Urinary bladder (tissue), 4 donors: Measurements from ENCODE around the gene DNAJB8. TPM values are rescaled to one million over a fixed set of nuclear protein-coding genes. Genes with fewer than 3 reads are reported as not detected.

Source experiments
- DNase-seq: peaks from one replicate; pipeline ENCODE4 v3.0.0-alpha.2; 2015; ENCODE audit errors: extremely low spot score
- H3K27ac ChIP-seq: one replicate; pipeline ENCODE4 v1.5.1; 2013; ENCODE audit warnings: low read depth, mild to moderate bottlenecking, moderate library complexity
- H3K36me3 ChIP-seq: one replicate; pipeline ENCODE4 v1.6.1; 2013; ENCODE audit warnings: mild to moderate bottlenecking, moderate library complexity; ENCODE audit not compliant: insufficient read depth
- H3K4me1 ChIP-seq: one replicate; pipeline ENCODE4 v1.6.1; 2013; ENCODE audit warnings: mild to moderate bottlenecking, moderate library complexity; ENCODE audit not compliant: insufficient read depth
- H3K4me3 ChIP-seq: one replicate; pipeline ENCODE4 v1.5.1; 2013; ENCODE audit warnings: low read depth, low read length
- WGBS: extraction: QIAGEN DNeasy Blood & Tissue Kit; methylation state at CpG from one replicate; pipeline ENCODE4 v1.1.7; 2013; 5-methylcytosine and 5-hydroxymethylcytosine counted together
- polyA plus RNA-seq: library from polyadenylated mRNA; stranded (reverse); fragments of 200-250 nt; gene quantifications from one replicate; pipeline ENCODE4 v1.2.3, GENCODE V29; 2013
- total RNA-seq: library from RNA; depleted of rRNA; stranded (reverse); fragments of >200 nt; gene quantifications from one replicate; pipeline ENCODE4 v1.2.3, GENCODE V29; 2014
- donor health status: healthy with polysubstance abuse.
- donor health status: healthy.

The DNAJB8 gene
- total and polyA plus RNA-seq, 2 donors, result not detected

- 90% methylated on average over 9 of the region's 9 CpGs for WGBS
- no peak for DNase-seq
- Histone ChIP-seq H3K27ac (no peak overlapping the region), H3K36me3 (no peaks in the 10 kb centered on the region), H3K4me3 (no peak overlapping the region), H3K4me1 (no peaks in the 10 kb centered on the region)
Observed at GRCh38 chr3:128452120-128452519, 14.6 kb downstream of the DNAJB8 start.

- H3K36me3 ChIP-seq, result no peaks in the 10 kb centered on the region
- H3K4me3 ChIP-seq, result no peak overlapping the region
- WGBS, result 84% methylated on average over 6 of the region's 6 CpGs
- H3K27ac ChIP-seq, result no peak overlapping the region
- no peaks in the 10 kb centered on the region for H3K4me1 ChIP-seq
- no peak for DNase-seq
Observed at GRCh38 chr3:128449111-128449638, 17.5 kb downstream of the DNAJB8 start.

DNA sequence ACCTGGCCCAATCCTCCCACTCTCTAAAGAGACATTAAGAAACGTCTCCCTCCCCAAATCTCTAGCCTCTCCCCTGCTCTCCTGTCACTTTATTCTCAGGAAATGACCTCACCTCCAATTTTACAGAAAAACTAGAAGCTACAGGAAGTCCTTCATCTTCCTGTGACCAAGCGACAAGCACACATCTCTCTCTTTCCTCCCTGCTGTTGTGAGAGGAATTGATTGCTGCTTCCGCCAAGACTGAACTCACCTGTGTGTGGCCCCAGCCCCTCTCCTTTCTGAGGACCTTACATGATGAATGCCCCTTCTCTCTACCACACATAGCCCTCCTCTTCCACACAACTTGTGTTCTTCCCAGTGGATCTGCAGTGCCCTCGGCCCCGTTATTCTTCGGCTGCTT is 18.2 kb downstream of the DNAJB8 start:
- H3K27ac ChIP-seq, result no peak overlapping the region
- H3K36me3 ChIP-seq, result no peaks in the 10 kb centered on the region
- 67% methylated on average over 6 of the region's 6 CpGs for WGBS
- no peak overlapping the region for H3K4me3 ChIP-seq
- DNase-seq, result no peak
- no peaks in the 10 kb centered on the region for H3K4me1 ChIP-seq

GRCh38 chr3:128447561-128448013 is 19.1 kb downstream of the DNAJB8 start:
- 94% methylated on average over 3 of the region's 3 CpGs for WGBS
- DNase-seq, result no peak
- Histone ChIP-seq H3K4me1 (no peaks in the 10 kb centered on the region), H3K36me3 (no peaks in the 10 kb centered on the region), H3K27ac (no peak overlapping the region), H3K4me3 (no peak overlapping the region)

DNA sequence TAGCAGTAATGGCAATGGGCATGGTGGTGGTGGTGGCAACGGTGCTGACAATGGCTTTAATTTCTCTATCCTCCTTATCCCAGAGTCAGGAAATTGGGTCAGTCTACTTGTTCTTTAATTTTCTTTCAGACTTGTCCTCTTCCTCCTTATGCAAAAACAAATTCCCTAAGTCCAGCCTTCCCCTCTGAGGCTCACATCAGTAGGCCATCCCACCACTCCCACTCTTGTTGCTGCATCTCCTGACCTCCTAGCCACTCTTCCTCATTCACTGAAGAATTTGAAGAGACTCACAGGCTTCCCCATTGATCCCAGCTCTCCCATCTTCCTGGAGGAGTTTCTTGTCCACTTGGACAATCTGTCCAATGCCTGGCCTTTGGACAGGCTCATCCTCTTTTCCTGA is 19.9 kb downstream of the DNAJB8 start:
- H3K36me3 ChIP-seq, result no peaks in the 10 kb centered on the region
- no peak overlapping the region for H3K4me3 ChIP-seq
- WGBS, result 94% methylated on average over 1 of the region's 1 CpG
- no peaks in the 10 kb centered on the region for H3K4me1 ChIP-seq
- DNase-seq, result no peak
- no peak overlapping the region for H3K27ac ChIP-seq

GRCh38 chr3:128445357-128445756 is 21.3 kb downstream of the DNAJB8 start:
- no peak for DNase-seq
- H3K36me3 ChIP-seq, result no peaks in the 10 kb centered on the region
- H3K4me3 ChIP-seq, result no peak overlapping the region
- H3K4me1 ChIP-seq, result no peaks in the 10 kb centered on the region
- 83% methylated on average over 1 of the region's 1 CpG for WGBS
- no peak overlapping the region for H3K27ac ChIP-seq

GRCh38 chr3:128443771-128444170 is 22.9 kb downstream of the DNAJB8 start:
- Histone ChIP-seq H3K4me3 (no peak overlapping the region), H3K36me3 (no peaks in the 10 kb centered on the region), H3K27ac (no peak overlapping the region), H3K4me1 (no peaks in the 10 kb centered on the region)
- 65% methylated on average over 3 of the region's 3 CpGs for WGBS
- DNase-seq, result no peak

- 83% methylated on average over 6 of the region's 6 CpGs for WGBS
Observed at GRCh38 chr3:128442949-128443348, 23.7 kb downstream of the DNAJB8 start.

DNA sequence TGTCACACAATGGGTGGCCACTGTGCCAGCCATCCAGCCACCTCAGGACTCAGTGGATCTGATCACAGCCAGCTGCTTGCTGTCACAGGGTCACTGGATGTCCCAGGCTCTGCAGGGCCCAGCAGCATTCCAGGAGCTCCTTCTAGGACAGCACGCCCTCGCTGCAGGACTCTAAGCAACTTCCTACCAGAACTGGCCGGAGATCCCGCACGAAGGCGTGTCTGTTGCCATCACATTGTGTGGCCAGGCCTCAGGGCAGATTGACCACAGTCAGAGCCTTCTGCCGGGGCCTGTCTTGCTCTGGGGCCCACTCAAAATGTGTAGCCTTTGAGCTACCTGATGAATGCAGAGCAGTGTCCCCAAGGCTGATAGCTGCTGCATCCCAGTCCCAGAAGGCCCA is 24.6 kb downstream of the DNAJB8 start:
- no peak overlapping the region for H3K4me3 ChIP-seq
- WGBS, result 85% methylated on average over 7 of the region's 7 CpGs
- no peaks in the 10 kb centered on the region for H3K36me3 ChIP-seq
- H3K27ac ChIP-seq, result no peak overlapping the region
- no peaks in the 10 kb centered on the region for H3K4me1 ChIP-seq
- no peak for DNase-seq

More at GRCh38 chr3:128442949-128443348, 23.7 kb downstream of the DNAJB8 start:
- Histone ChIP-seq H3K4me1 (no peaks in the 10 kb centered on the region), H3K4me3 (no peak overlapping the region), H3K27ac (no peak overlapping the region), H3K36me3 (no peaks in the 10 kb centered on the region)
- no peak for DNase-seq

GRCh38 chr3:128439226-128439625 is 27.5 kb downstream of the DNAJB8 start:
- WGBS, result 67% methylated on average over 3 of the region's 3 CpGs
- H3K27ac ChIP-seq, result no peak overlapping the region
- H3K4me3 ChIP-seq, result no peak overlapping the region
- no peaks in the 10 kb centered on the region for H3K4me1 ChIP-seq
- no peak for DNase-seq
- no peaks in the 10 kb centered on the region for H3K36me3 ChIP-seq

DNA sequence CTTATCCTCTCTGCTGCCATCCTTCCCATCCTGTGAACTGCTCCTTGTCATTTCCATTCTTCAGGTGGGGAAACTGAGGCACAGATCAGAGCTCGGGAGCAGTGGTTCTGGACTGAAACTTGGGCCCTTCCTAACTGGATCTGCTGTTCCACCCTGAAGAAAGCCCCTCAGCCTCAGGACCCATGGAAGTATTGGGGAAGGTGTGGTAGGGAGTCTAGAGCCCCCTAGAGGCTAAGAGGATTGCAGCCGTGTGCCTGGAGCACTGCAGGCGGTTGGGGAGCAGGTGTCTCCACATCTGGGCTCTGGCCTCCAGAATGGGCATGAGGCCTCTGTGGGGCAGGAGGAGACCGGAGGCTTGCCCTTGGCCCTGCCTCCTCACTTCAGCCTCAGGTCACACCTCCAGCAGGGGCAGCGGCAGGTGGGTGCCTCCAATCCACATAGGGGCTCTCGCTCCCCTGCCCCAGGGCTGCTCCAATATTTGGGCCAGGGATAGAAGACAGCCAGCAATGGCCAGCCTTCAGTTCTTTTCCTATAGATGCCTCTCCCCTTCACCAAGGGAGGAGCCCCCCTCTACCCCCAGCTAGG is 28.1 kb downstream of the DNAJB8 start:
- WGBS, result 69% methylated on average over 6 of the region's 6 CpGs
- no peaks in the 10 kb centered on the region for H3K4me1 ChIP-seq
- no peak for DNase-seq
- H3K36me3 ChIP-seq, result no peaks in the 10 kb centered on the region
- H3K4me3 ChIP-seq, result no peak overlapping the region
- no peak overlapping the region for H3K27ac ChIP-seq

DNA sequence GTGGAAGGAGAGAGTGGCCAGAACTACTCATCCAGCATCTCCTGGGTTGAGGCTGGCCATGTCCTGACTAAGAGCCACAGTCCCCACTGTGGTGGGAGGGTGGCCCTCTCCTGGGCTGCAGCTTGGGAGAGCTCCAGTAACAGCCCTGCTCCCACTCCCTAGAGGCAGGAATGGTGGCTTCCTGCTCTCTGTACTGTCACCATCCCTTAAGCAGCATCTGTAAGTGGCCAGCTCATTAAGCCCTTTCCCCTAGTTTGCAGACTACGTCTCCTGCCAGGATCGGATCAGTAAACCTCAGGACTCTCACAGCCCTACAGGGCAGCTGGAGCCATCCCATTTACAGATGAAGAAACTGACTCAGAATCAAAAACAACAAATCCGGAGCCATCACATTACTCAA is 30.5 kb downstream of the DNAJB8 start:
- DNase-seq, result no peak
- Histone ChIP-seq H3K36me3 (no peaks in the 10 kb centered on the region), H3K27ac (no peak overlapping the region), H3K4me1 (no peaks in the 10 kb centered on the region), H3K4me3 (no peak overlapping the region)
- WGBS, result 79% methylated on average over 3 of the region's 3 CpGs

DNA sequence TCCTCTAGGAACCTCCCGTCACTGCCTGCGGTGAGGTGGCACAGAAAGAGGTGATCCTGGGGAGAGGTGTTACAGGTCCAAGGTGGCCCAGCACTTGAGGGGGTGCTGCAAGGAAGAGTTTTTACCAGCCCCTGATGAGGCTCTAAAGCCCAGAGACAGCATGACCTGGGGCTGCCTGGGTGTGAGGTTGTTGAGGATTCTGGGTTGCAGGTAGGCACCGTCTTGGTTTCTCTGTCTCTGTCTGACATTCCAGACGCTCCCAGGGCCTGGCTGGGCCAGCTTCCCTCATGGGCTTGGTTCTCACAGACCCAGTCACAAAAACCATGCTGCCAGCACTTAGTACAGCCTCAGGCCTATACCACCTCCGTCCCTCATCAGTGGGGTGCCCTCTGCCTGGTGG is 31.1 kb downstream of the DNAJB8 start:
- no peaks in the 10 kb centered on the region for H3K36me3 ChIP-seq
- H3K4me1 ChIP-seq, result no peaks in the 10 kb centered on the region
- DNase-seq, result no peak
- WGBS, result 80% methylated on average over 5 of the region's 5 CpGs
- no peak overlapping the region for H3K27ac ChIP-seq
- no peak overlapping the region for H3K4me3 ChIP-seq

GRCh38 chr3:128435058-128435457 is 31.6 kb downstream of the DNAJB8 start:
- H3K4me3 ChIP-seq, result no peak overlapping the region
- 83% methylated on average over 6 of the region's 6 CpGs for WGBS
- H3K4me1 ChIP-seq, result no peaks in the 10 kb centered on the region
- H3K36me3 ChIP-seq, result no peaks in the 10 kb centered on the region
- no peak overlapping the region for H3K27ac ChIP-seq
- DNase-seq, result no peak

DNA sequence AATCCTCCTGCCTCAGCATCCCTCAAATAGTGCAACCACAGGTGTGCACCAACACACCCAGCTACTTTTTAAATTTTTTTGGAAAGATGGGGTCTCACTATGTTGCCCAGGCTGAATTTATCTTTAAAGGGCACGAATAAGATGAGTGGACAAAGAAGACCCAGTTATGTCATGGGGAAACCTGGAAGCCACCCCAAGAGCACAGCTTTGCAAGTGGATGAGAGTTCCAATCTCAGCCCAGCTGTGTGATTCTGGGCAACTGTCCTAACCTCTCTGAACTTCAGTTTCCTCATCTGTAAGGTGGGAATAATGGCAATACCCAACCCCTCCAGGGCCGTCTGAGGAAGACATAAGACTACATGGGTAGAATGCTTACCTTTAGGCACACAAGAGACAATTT is 32.2 kb downstream of the DNAJB8 start:
- no peak for DNase-seq
- Histone ChIP-seq H3K36me3 (no peaks in the 10 kb centered on the region), H3K27ac (no peak overlapping the region), H3K4me1 (no peaks in the 10 kb centered on the region), H3K4me3 (no peak overlapping the region)
- 95% methylated on average over 2 of the region's 2 CpGs for WGBS
